ENCODE data around the gene DOCK3. TPM values are rescaled to one million over a fixed set of nuclear protein-coding genes. Genes with fewer than 3 reads are reported as not detected.
"Not testable (repeated sequence)": the region's sequence is repeated elsewhere in the genome, so short reads cannot be mapped to it uniquely, and the experiment has no call there.

Gene DOCK3
- total RNA-seq, 1 donor from 2014 or later = under 0.01 TPM

- no peaks in the 10 kb centered on the region for H3K36me3 ChIP-seq (ENCODE audit: control insufficient read depth, insufficient read depth, low read length)
- no peak for TF ChIP-seq CTCF (IDR thresholded peaks at IDR 0.05; ENCODE audit: insufficient read depth, low read length, severe bottlenecking)
- DNase-seq (ENCODE audit: low read depth) = no peak
- no peak overlapping the region for H3K4me3 ChIP-seq (ENCODE audit: low read depth, low read length)
- peaks cover 9% of the 10 kb centered on the region for H3K27me3 ChIP-seq (ENCODE audit: control insufficient read depth, insufficient read depth, low read length)
- FAIRE-seq = no peak
Observed at GRCh38 chr3:50665081-50665840, 9.5 kb upstream of the DOCK3 start.

- not testable (repeated sequence) for H3K27me3 ChIP-seq (ENCODE audit: control insufficient read depth, insufficient read depth, low read length); H3K4me3 ChIP-seq (ENCODE audit: low read depth, low read length); DNase-seq (ENCODE audit: low read depth); FAIRE-seq; H3K36me3 ChIP-seq (ENCODE audit: control insufficient read depth, insufficient read depth, low read length)
Observed at GRCh38 chr3:50665841-50666115, 8.9 kb upstream of the DOCK3 start.

DNA sequence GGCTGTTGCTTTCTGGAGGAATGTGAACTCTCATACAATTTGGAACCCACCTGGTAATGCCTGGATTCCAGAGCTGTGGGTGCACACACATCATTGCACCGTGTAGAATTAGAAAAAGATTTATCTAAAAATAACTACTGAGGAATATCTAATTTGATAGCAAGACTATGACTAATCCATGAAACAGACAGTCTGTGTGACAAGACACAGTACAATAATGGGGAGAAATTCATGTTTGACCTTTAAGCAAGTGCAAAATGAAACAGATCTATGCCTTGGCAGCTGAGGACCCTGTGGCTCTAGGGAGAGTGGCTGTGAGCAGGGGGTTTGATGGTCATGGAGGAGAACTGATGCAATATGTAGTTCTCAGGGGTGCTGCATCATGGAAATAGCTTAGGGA, 7.9 kb upstream of the DOCK3 start:
- H3K27me3 ChIP-seq (ENCODE audit: control insufficient read depth, insufficient read depth, low read length) = peaks cover 9% of the 10 kb centered on the region
- H3K36me3 ChIP-seq (ENCODE audit: control insufficient read depth, insufficient read depth, low read length) = no peaks in the 10 kb centered on the region
- no peak for FAIRE-seq
- no peak for DNase-seq (ENCODE audit: low read depth)
- no peak overlapping the region for H3K4me3 ChIP-seq (ENCODE audit: low read depth, low read length)
- no peak for TF ChIP-seq CTCF (IDR thresholded peaks at IDR 0.05; ENCODE audit: insufficient read depth, low read length, severe bottlenecking)

DNA sequence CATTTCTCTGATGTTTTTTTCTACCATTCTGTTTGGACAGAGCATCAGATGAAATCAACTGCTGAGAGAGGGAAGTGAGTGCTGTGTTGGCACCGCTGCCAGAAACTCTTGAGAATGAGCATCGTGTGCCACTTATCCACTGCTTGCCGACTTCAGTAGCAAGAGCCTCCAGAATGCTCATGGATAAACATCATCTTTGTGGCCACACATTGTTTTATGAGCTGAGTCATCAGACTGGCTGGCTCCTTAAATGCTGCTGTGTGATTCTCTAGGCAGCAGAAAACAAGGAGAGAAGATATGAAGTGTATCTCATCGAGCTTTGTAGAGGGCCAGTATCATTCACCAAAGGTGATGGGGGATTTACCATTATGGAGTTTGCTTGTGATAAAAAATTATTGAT, 3.4 kb upstream of the DOCK3 start:
- H3K27me3 ChIP-seq (ENCODE audit: control insufficient read depth, insufficient read depth, low read length) = peaks cover 33% of the 10 kb centered on the region
- no peak for FAIRE-seq

DNA sequence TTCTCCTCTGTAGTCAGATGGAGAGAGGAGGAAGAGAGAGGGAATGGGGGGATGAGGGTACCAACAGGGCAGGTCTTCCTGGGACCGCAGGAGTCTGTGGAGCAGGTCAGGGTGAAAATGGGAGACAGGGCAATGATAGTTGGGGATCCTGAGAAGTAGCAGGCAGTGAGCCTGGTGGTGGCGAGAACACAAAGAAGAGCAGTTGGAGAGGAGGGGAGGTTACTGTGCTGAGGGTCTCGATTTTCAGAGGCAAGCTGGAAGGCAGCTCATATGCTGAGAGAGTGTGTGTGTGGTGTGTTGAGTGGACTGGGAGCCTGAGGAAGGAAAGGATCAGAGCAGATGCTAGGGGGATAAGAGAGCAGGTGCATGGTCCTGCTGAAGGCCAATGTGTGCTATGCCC, 2.1 kb upstream of the DOCK3 start:
- DNase-seq (ENCODE audit: low read depth) (no peak), FAIRE-seq (no peak)
- no peak for TF ChIP-seq CTCF (IDR thresholded peaks at IDR 0.05; ENCODE audit: insufficient read depth, low read length, severe bottlenecking)
- peaks cover 38% of the 10 kb centered on the region for H3K27me3 ChIP-seq (ENCODE audit: control insufficient read depth, insufficient read depth, low read length)
- H3K4me3 ChIP-seq (ENCODE audit: low read depth, low read length) = no peak overlapping the region
- no peaks in the 10 kb centered on the region for H3K36me3 ChIP-seq (ENCODE audit: control insufficient read depth, insufficient read depth, low read length)

More for the DNA sequence above, 3.4 kb upstream of the DOCK3 start:
- no peak for TF ChIP-seq CTCF (IDR thresholded peaks at IDR 0.05; ENCODE audit: insufficient read depth, low read length, severe bottlenecking)
- H3K4me3 ChIP-seq (ENCODE audit: low read depth, low read length) = no peak overlapping the region
- H3K36me3 ChIP-seq (ENCODE audit: control insufficient read depth, insufficient read depth, low read length) = no peaks in the 10 kb centered on the region
- DNase-seq (ENCODE audit: low read depth) = peak; percentile 55

- no peak for FAIRE-seq
- peaks cover 36% of the 10 kb centered on the region for H3K27me3 ChIP-seq (ENCODE audit: control insufficient read depth, insufficient read depth, low read length)
- TF ChIP-seq CTCF (IDR thresholded peaks at IDR 0.05; ENCODE audit: insufficient read depth, low read length, severe bottlenecking) = no peak
- no peak for DNase-seq (ENCODE audit: low read depth)
- no peaks in the 10 kb centered on the region for H3K36me3 ChIP-seq (ENCODE audit: control insufficient read depth, insufficient read depth, low read length)
- H3K4me3 ChIP-seq (ENCODE audit: low read depth, low read length) = no peak overlapping the region
Observed at GRCh38 chr3:50673931-50674330, 796 bp upstream of the DOCK3 start.

All from bronchial epithelial cell (primary cell).